GM12873 (cell line): ENCODE measurements around the gene PLPPR5.

ENCODE experiments used
- TF ChIP-seq, protein P1 (sequence below): IDR thresholded peaks from 2 replicates; pipeline ENCODE4 v1.5.1; 2012; ENCODE audit warnings: low read depth, mild to moderate bottlenecking, moderate library complexity, low read length, control low read depth; ENCODE audit not compliant: insufficient read depth; ENCODE audit errors: missing control alignments

The PLPPR5 gene

DNA sequence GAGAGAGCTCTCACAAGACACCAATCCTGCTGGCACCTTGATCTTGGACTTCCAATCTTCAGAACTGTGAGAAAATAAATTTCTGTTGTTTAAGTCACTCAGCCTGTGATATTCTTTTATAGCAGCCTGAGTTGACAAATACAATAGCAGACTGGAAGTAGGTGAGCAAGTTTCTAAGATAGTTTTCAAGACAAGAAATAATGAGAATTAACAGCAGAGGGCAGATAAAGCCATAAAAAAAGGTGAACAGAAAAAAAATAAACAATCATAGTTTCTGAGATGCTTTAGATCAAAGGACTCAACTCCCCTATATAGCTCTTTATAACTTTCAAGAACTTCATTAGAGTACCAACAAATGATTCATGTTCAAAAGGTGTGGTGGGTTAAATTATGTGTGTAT, 119.8 kb downstream of the PLPPR5 start:
- TF ChIP-seq, protein P1, sequence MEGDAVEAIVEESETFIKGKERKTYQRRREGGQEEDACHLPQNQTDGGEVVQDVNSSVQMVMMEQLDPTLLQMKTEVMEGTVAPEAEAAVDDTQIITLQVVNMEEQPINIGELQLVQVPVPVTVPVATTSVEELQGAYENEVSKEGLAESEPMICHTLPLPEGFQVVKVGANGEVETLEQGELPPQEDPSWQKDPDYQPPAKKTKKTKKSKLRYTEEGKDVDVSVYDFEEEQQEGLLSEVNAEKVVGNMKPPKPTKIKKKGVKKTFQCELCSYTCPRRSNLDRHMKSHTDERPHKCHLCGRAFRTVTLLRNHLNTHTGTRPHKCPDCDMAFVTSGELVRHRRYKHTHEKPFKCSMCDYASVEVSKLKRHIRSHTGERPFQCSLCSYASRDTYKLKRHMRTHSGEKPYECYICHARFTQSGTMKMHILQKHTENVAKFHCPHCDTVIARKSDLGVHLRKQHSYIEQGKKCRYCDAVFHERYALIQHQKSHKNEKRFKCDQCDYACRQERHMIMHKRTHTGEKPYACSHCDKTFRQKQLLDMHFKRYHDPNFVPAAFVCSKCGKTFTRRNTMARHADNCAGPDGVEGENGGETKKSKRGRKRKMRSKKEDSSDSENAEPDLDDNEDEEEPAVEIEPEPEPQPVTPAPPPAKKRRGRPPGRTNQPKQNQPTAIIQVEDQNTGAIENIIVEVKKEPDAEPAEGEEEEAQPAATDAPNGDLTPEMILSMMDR: no peak

GRCh38 chr1:98881901-98882300, 122.8 kb downstream of the PLPPR5 start:
- TF ChIP-seq, protein P1: no peak

- TF ChIP-seq, protein P1: no peak
These were observed 129.8 kb downstream of the PLPPR5 start for GRCh38 chr1:98874828-98875227.

DNA sequence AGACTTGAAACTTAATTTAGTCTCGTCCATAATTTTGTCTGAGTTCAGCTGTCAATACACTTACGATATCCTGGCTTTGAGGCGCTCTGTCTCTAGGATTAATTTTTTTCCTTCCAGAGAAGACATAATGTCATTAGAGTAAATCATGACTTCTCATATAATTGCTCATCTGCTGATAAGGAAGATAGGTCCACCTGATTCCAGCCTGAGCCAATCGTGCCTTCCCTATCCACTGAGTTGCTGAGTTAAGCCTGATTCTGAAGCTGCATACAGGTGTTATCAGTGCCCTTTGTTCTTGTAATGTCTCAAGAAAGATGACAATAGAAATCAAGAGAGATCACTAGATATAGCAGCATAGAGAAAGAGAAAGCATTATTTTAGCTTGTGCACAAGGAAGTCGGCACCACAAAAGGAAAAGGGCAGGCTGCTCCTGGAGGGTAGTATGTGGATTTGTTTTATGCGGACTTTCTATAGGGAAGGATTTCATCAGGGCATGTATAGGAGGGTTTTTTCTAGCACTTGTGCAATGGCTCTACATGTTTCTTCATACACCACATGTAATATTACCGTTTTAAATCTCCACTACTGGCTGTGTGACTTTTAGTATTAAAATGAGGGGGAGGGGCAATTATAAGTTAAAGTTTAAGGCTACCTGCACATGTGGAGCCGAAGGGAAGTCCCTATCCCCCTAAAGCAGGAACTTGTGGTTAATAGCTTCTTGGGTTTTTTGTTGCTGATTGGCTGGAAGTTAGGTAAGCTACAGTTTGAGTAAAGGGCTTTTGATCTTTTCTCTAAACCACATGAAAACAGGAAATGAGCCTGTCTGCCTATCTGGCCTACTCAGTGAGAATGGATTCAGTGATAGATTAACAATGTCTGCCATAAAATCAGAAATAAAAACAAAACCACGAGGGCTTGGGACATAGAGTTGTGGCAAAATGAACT, 133.4 kb downstream of the PLPPR5 start:
- TF ChIP-seq, protein P1: no peak

DNA sequence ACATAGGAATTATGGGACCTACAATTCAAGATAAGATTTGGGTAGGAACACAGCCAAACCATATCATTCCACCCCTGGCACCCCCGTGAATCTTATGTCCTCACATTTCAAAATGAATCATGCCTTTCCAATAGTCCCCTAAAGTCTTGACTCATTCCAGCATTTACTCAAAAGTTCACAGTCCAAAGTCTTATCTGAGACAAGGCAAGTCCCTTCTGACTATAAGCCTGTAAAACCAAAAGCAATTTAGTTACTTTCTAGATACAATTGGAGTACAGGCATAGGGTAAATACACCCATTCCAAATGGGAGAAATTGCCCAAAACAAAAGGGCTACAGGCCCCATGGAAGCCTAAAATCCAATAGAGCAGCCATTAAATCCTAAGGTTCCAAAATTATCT, 138.9 kb downstream of the PLPPR5 start:
- TF ChIP-seq, protein P1: no peak

- TF ChIP-seq, protein P1: no peak
These were observed 144.3 kb downstream of the PLPPR5 start for GRCh38 chr1:98860329-98860728.

GRCh38 chr1:98854137-98854536, 150.5 kb downstream of the PLPPR5 start:
- TF ChIP-seq, protein P1: no peak
